Activated T-helper 2 cell treated with anti-CD3 and anti-CD28 coated beads, Interferon-gamma antibody, Interleukin-2, Interleukin-4, amounts not matched to agents 10 μg/mL and 5 μg/mL and 100 μg/mL, durations not matched to agents 14 hours and 24 hours and 36 hours (primary cell): ENCODE results near the gene DOCK7. TPM values are rescaled to one million over a fixed set of nuclear protein-coding genes. Genes with fewer than 3 reads are reported as not detected.
"Not testable (repeated sequence)": the region's sequence is repeated elsewhere in the genome, so short reads cannot be mapped to it uniquely, and the experiment has no call there.

Experiments used
- DNase-seq: peaks from one replicate; pipeline ENCODE4 v3.0.0; 2021; ENCODE audit warnings: low spot score
- H3K27ac Mint-ChIP-seq: one replicate; pipeline ENCODE4 v1.8.0; 2021; ENCODE audit warnings: mixed read lengths
- H3K27me3 Mint-ChIP-seq: one replicate; pipeline ENCODE4 v1.8.0; 2021; ENCODE audit warnings: low read depth, mixed read lengths
- H3K36me3 Mint-ChIP-seq: one replicate; pipeline ENCODE4 v1.8.0; 2021; ENCODE audit warnings: low read depth, mixed read lengths
- H3K4me1 Mint-ChIP-seq: one replicate; pipeline ENCODE4 v1.8.0; 2021; ENCODE audit warnings: low read depth, mixed read lengths
- H3K4me3 Mint-ChIP-seq: one replicate; pipeline ENCODE4 v1.8.0; 2021; ENCODE audit warnings: low read depth, mild to moderate bottlenecking, moderate library complexity, mixed read lengths
- H3K9me3 Mint-ChIP-seq: one replicate; pipeline ENCODE4 v1.8.0; 2021; ENCODE audit warnings: mixed read lengths
- intact Hi-C: fragments of 100-400 bp; cut with micrococcal nuclease; formaldehyde crosslinking; loops from one replicate; pipeline ENCODE4 v1.15.1; 2023
- total RNA-seq: library from RNA; stranded (reverse); gene quantifications from 2 replicates; pipeline ENCODE4 v1.2.3, GENCODE V29; 2022

DOCK7 gene
- total RNA-seq, 1 donor from 2014 or later = 17.8 TPM

DNA sequence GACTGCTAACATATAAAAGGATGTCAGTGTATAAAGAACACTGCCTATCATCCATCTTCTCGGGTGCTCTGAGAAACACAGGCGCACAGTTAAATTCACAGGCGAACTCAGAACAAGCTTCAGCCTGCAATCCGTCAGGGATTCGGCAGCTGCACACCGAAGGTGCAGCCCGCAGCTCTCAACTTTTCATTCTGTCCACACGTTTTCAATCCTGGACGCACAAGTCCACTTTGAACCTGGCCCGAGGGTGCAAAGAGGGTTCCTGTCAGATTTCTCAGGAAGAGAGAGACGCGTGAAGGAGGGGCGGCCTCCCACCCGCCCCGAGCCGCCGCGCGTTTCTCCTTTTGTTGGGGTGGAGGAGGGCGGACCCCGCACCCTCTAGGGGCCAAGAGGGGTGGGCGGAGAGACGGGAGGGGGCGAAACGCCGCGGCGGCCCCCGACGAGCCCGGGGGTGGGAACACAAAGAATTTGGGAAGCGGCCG is 724 bp downstream of the DOCK7 start:
- Mint-ChIP-seq H3K9me3 (no peaks in the 10 kb centered on the region), H3K36me3 (no peaks in the 10 kb centered on the region), H3K4me3 (peak overlapping the region; percentile 86), H3K27ac (peak overlapping the region; percentile 74), H3K4me1 (peaks cover 26% of the 10 kb centered on the region), H3K27me3 (no peaks in the 10 kb centered on the region)
- peak; percentile 12 for DNase-seq
- intact Hi-C loops = loop anchor here (5.0 kb wide), 1 partner anchor 60 kb away; no protein-coding TSS in a partner anchor

- Mint-ChIP-seq H3K4me1 (peaks cover 26% of the 10 kb centered on the region), H3K36me3 (no peaks in the 10 kb centered on the region), H3K27ac (no peak overlapping the region), H3K27me3 (no peaks in the 10 kb centered on the region), H3K9me3 (no peaks in the 10 kb centered on the region), H3K4me3 (peak overlapping the region; percentile 86)
- no peak for DNase-seq
- intact Hi-C loops = loop anchor here (5.0 kb wide), 1 partner anchor 60 kb away; no protein-coding TSS in a partner anchor
Observed at GRCh38 chr1:62686822-62687221, 1.4 kb downstream of the DOCK7 start.

DNA sequence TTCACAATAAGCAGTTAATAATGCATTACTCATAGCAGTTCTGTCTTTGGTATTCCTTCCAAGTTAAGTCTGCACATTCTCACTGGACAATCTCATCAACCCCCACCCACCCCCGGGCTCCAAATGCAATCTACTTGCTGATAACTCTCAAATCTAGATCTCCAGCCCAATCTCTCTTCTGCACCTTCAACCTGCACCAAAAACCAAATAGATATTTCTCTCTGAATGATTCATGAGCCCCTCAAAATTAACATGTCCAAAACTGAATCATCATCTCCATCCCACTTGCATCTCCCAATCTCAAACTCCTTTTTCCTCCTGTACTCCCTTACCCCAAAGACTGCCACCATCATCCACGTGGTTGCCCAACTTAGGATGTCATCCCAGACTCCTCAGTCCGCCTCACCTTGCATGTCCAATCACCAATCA is 2.7 kb downstream of the DOCK7 start:
- no peak for DNase-seq
- H3K27me3 Mint-ChIP-seq = no peaks in the 10 kb centered on the region
- H3K9me3 Mint-ChIP-seq = no peaks in the 10 kb centered on the region
- no peak overlapping the region for H3K27ac Mint-ChIP-seq
- no peak overlapping the region for H3K4me3 Mint-ChIP-seq
- peaks cover 25% of the 10 kb centered on the region for H3K4me1 Mint-ChIP-seq
- H3K36me3 Mint-ChIP-seq = no peaks in the 10 kb centered on the region
- intact Hi-C loops = loop anchor here (5.0 kb wide), 1 partner anchor 58 kb away; no protein-coding TSS in a partner anchor

DNA sequence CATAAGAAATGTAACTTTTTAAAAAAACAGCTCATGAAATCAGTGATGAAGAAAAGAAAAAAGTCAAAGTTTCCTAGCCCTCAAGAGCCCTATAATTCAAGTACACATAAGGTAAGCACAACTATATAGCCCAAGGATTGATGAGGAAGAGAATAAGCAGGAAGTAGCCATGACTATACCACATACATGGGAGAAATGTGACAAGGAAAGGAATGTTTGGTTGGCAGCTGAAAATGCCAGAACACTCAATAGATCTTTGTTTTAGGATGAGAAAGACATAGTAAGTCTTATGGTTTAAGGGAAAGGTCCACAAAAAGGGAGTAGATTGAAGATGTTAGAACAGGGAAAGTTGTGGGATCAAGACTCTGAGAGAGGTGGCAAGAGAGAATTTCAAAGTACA is 5.7 kb downstream of the DOCK7 start:
- H3K27me3 Mint-ChIP-seq = no peaks in the 10 kb centered on the region
- intact Hi-C loops = no loop called here

GRCh38 chr1:62680992-62681391 is 7.2 kb downstream of the DOCK7 start:
- H3K4me3 Mint-ChIP-seq, H3K36me3 Mint-ChIP-seq, H3K9me3 Mint-ChIP-seq, H3K4me1 Mint-ChIP-seq, H3K27me3 Mint-ChIP-seq, intact Hi-C loops, H3K27ac Mint-ChIP-seq, DNase-seq: not testable (repeated sequence)

More for the DNA sequence above, 5.7 kb downstream of the DOCK7 start:
- Mint-ChIP-seq H3K27ac (no peak overlapping the region), H3K4me1 (peaks cover 9% of the 10 kb centered on the region), H3K36me3 (peaks cover 3% of the 10 kb centered on the region), H3K4me3 (no peak overlapping the region), H3K9me3 (no peaks in the 10 kb centered on the region)
- no peak for DNase-seq

GRCh38 chr1:62677822-62678221 is 10.4 kb downstream of the DOCK7 start:
- H3K4me1 Mint-ChIP-seq, H3K36me3 Mint-ChIP-seq, intact Hi-C loops, H3K27ac Mint-ChIP-seq, H3K27me3 Mint-ChIP-seq, DNase-seq, H3K4me3 Mint-ChIP-seq, H3K9me3 Mint-ChIP-seq: not testable (repeated sequence)

- H3K27ac Mint-ChIP-seq = no peak overlapping the region
- intact Hi-C loops = no loop called here
Observed at GRCh38 chr1:62676611-62677356, 11.4 kb downstream of the DOCK7 start.

DNA sequence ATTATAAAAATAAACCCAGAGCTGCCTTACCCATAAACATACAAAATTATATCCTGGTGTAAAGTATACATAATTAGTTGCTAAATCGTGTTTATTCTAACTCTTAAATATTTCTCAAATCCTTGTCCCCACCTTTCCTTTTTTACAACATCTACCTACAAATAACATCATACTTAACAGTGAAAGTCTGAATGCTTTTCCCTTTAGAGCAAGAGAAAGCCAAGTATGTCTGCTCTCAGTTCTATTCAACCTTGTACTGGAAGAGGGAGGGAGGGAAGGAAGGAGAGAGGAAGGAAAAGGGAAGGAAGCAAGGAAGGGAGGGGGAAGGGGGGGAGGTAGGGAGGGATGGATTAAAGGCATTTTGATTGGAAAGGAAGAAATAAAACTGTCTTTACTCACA is 14.6 kb downstream of the DOCK7 start:
- no peaks in the 10 kb centered on the region for H3K9me3 Mint-ChIP-seq

More at GRCh38 chr1:62676611-62677356, 11.4 kb downstream of the DOCK7 start:
- DNase-seq = no peak
- Mint-ChIP-seq H3K4me3 (no peak overlapping the region), H3K27me3 (peaks cover 3% of the 10 kb centered on the region), H3K36me3 (peaks cover 3% of the 10 kb centered on the region), H3K4me1 (no peaks in the 10 kb centered on the region), H3K9me3 (no peaks in the 10 kb centered on the region)

GRCh38 chr1:62672029-62672428 is 16.2 kb downstream of the DOCK7 start:
- no peaks in the 10 kb centered on the region for H3K4me1 Mint-ChIP-seq
- H3K36me3 Mint-ChIP-seq = no peaks in the 10 kb centered on the region
- no peak overlapping the region for H3K4me3 Mint-ChIP-seq
- no peaks in the 10 kb centered on the region for H3K9me3 Mint-ChIP-seq
- intact Hi-C loops = no loop called here
- H3K27ac Mint-ChIP-seq = no peak overlapping the region
- H3K27me3 Mint-ChIP-seq = peaks cover 3% of the 10 kb centered on the region
- DNase-seq = no peak

More for the DNA sequence above, 14.6 kb downstream of the DOCK7 start:
- no peak overlapping the region for H3K27ac Mint-ChIP-seq
- H3K36me3 Mint-ChIP-seq = no peaks in the 10 kb centered on the region
- no peak overlapping the region for H3K4me3 Mint-ChIP-seq
- intact Hi-C loops = no loop called here
- peaks cover 3% of the 10 kb centered on the region for H3K27me3 Mint-ChIP-seq
- no peak for DNase-seq
- no peaks in the 10 kb centered on the region for H3K4me1 Mint-ChIP-seq

- Mint-ChIP-seq H3K4me1 (no peaks in the 10 kb centered on the region), H3K27ac (no peak overlapping the region), H3K27me3 (no peaks in the 10 kb centered on the region), H3K9me3 (no peaks in the 10 kb centered on the region), H3K36me3 (no peaks in the 10 kb centered on the region), H3K4me3 (no peak overlapping the region)
- intact Hi-C loops = no loop called here
- no peak for DNase-seq
Observed at GRCh38 chr1:62654744-62655143, 33.4 kb downstream of the DOCK7 start.

DNA sequence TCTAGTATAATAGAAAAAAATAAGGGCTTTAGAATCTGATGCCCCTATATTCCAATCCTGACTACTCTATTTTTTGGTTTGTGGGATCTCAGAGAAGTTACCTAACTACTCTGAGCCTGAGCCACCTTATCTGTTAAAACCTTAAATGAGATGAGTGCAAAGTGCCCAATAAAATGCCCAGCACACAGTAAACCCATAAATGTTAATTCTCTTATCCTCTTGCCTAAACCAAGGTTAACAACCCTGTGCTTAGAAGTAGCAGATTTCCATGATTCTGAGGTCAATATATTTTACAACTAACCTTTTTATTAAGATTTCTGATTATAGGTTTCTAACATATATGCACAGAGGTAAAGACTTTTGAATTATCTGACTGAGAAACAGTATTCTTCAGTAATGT is 35.8 kb downstream of the DOCK7 start:
- DNase-seq = no peak
- no peak overlapping the region for H3K4me3 Mint-ChIP-seq
- intact Hi-C loops = no loop called here
- H3K9me3 Mint-ChIP-seq = no peaks in the 10 kb centered on the region
- no peaks in the 10 kb centered on the region for H3K36me3 Mint-ChIP-seq
- H3K27me3 Mint-ChIP-seq = no peaks in the 10 kb centered on the region
- no peak overlapping the region for H3K27ac Mint-ChIP-seq
- H3K4me1 Mint-ChIP-seq = no peaks in the 10 kb centered on the region

GRCh38 chr1:62643283-62643682 is 44.9 kb downstream of the DOCK7 start:
- intact Hi-C loops = no loop called here
- H3K27me3 Mint-ChIP-seq = no peaks in the 10 kb centered on the region
- no peaks in the 10 kb centered on the region for H3K36me3 Mint-ChIP-seq
- no peak overlapping the region for H3K4me3 Mint-ChIP-seq
- no peaks in the 10 kb centered on the region for H3K9me3 Mint-ChIP-seq
- no peak overlapping the region for H3K27ac Mint-ChIP-seq
- no peak for DNase-seq
- no peaks in the 10 kb centered on the region for H3K4me1 Mint-ChIP-seq

- H3K36me3 Mint-ChIP-seq = no peaks in the 10 kb centered on the region
- no peaks in the 10 kb centered on the region for H3K27me3 Mint-ChIP-seq
- peaks cover 3% of the 10 kb centered on the region for H3K4me1 Mint-ChIP-seq
- no peak overlapping the region for H3K27ac Mint-ChIP-seq
- intact Hi-C loops = no loop called here
- no peaks in the 10 kb centered on the region for H3K9me3 Mint-ChIP-seq
- H3K4me3 Mint-ChIP-seq = no peak overlapping the region
- DNase-seq = no peak
Observed at GRCh38 chr1:62637392-62638105, 50.6 kb downstream of the DOCK7 start.
